HEK293T (cell line): ENCODE measurements around the gene QSOX1.
"Not testable (repeated sequence)": the region's sequence is repeated elsewhere in the genome, so short reads cannot be mapped to it uniquely, and the experiment has no call there.

Experiments
- CTCF ChIA-PET: fragments of 350-600 bp; formaldehyde crosslinking; extraction: SDS; loops from one replicate; lab custom pipeline; 2021; ENCODE audit warnings: antibody characterized with exemption, inconsistent platforms; lab: Yijun Ruan, JAX
- POLR2A ChIA-PET: fragments of 350-600 bp; formaldehyde crosslinking; extraction: SDS; loops from one replicate; lab custom pipeline; 2020; ENCODE audit warnings: antibody characterized with exemption, inconsistent platforms; lab: Yijun Ruan, JAX
- DNase-seq: peaks from one replicate; pipeline ENCODE4 v3.0.0; 2012; ENCODE audit warnings: mixed read lengths; ENCODE audit errors: extremely low spot score
- ARNT ChIP-seq: fragments of 450-650 bp; IDR thresholded peaks from 2 replicates; pipeline ENCODE4 v1.6.1; 2017; ENCODE audit warnings: mild to moderate bottlenecking
- BHLHE40 ChIP-seq: fragments of 450-650 bp; IDR thresholded peaks from 2 replicates; pipeline ENCODE4 v1.6.1; 2016; ENCODE audit warnings: mild to moderate bottlenecking, moderate library complexity, borderline replicate concordance
- CTBP1 ChIP-seq: fragments of 450-650 bp; IDR thresholded peaks from 2 replicates; pipeline ENCODE4 v1.6.1; 2016; ENCODE audit warnings: borderline replicate concordance
- ELF4 ChIP-seq: fragments of 450-650 bp; IDR thresholded peaks from 2 replicates; pipeline ENCODE4 v1.6.1; 2017; ENCODE audit warnings: antibody characterized with exemption
- FOXA1 ChIP-seq: fragments of 450-650 bp; IDR thresholded peaks from 2 replicates; pipeline ENCODE4 v1.6.1; 2016; ENCODE audit warnings: mild to moderate bottlenecking
- FOXK2 ChIP-seq: fragments of 450-650 bp; IDR thresholded peaks from 2 replicates; pipeline ENCODE4 v1.6.1; 2016; ENCODE audit warnings: mild to moderate bottlenecking
- FOXM1 ChIP-seq: fragments of 450-650 bp; IDR thresholded peaks from 2 replicates; pipeline ENCODE4 v1.6.1; 2017; ENCODE audit warnings: mild to moderate bottlenecking, borderline replicate concordance
- HDGF ChIP-seq: fragments of 450-650 bp; IDR thresholded peaks from 2 replicates; pipeline ENCODE4 v1.6.1; 2017; ENCODE audit warnings: antibody characterized with exemption, borderline replicate concordance
- L3MBTL2 ChIP-seq: fragments of 450-650 bp; conservative IDR thresholded peaks from 2 replicates; pipeline ENCODE4 v1.6.1; 2016; ENCODE audit warnings: mild to moderate bottlenecking
- LEF1 ChIP-seq: fragments of 450-650 bp; IDR thresholded peaks from 2 replicates; pipeline ENCODE4 v1.6.1; 2017; ENCODE audit warnings: mild to moderate bottlenecking, borderline replicate concordance
- NFRKB ChIP-seq: fragments of 450-650 bp; IDR thresholded peaks from 2 replicates; pipeline ENCODE4 v1.6.1; 2016; ENCODE audit warnings: mild to moderate bottlenecking, moderate library complexity
- PKNOX1 ChIP-seq: fragments of 450-650 bp; IDR thresholded peaks from 2 replicates; pipeline ENCODE4 v1.6.1; 2016
- SP1 ChIP-seq: fragments of 450-650 bp; IDR thresholded peaks from 2 replicates; pipeline ENCODE4 v1.6.1; 2017
- SUZ12 ChIP-seq: fragments of 450-650 bp; IDR thresholded peaks from 2 replicates; pipeline ENCODE4 v1.6.1; 2016; ENCODE audit warnings: mild to moderate bottlenecking
- TARDBP ChIP-seq: fragments of 450-650 bp; IDR thresholded peaks from 2 replicates; pipeline ENCODE4 v1.6.1; 2016
- ZNF384 ChIP-seq: fragments of 450-650 bp; IDR thresholded peaks from 2 replicates; pipeline ENCODE4 v1.6.1; 2016

The QSOX1 gene

GRCh38 chr1:180197231-180197630, 42.6 kb downstream of the QSOX1 start:
- no peak for DNase-seq
- ChIA-PET POLR2A (no interaction called here), CTCF (interaction anchor here (0.9 to 3.2 kb wide), 3 partner anchors 9 to 387 kb away, joined by 3 to 11 read pairs (median 4); no protein-coding TSS in a partner anchor)
- no peak for TF ChIP-seq HDGF
- TF ChIP-seq ELF4 = no peak

GRCh38 chr1:180198196-180198595, 43.5 kb downstream of the QSOX1 start:
- TF ChIP-seq FOXK2 (no peak), NFRKB (no peak)
- CTCF ChIA-PET = interaction anchor here (1.3 to 3.2 kb wide), 2 partner anchors 10 to 33 kb away, joined by 4 to 11 read pairs; no protein-coding TSS in a partner anchor
- no peak for DNase-seq
- POLR2A ChIA-PET = no interaction called here

GRCh38 chr1:180198611-180199010, 43.9 kb downstream of the QSOX1 start:
- CTCF ChIA-PET = interaction anchor here (3.2 kb wide), 1 partner anchor 10 kb away, joined by 11 read pairs; no protein-coding TSS in a partner anchor
- no peak for TF ChIP-seq ELF4
- TF ChIP-seq LEF1 = no peak
- no peak for TF ChIP-seq NFRKB
- no peak for TF ChIP-seq ARNT
- no peak for TF ChIP-seq L3MBTL2
- TF ChIP-seq BHLHE40 = no peak
- TF ChIP-seq ZNF384 = no peak
- TF ChIP-seq FOXA1 = no peak
- no peak for TF ChIP-seq SUZ12
- DNase-seq = no peak
- POLR2A ChIA-PET = no interaction called here

GRCh38 chr1:180199018-180199417, 44.3 kb downstream of the QSOX1 start:
- ChIA-PET POLR2A (no interaction called here), CTCF (interaction anchor here (3.2 kb wide), 1 partner anchor 11 kb away, joined by 11 read pairs; no protein-coding TSS in a partner anchor)
- TF ChIP-seq FOXK2 (no peak), SP1 (no peak), BHLHE40 (no peak), FOXA1 (no peak), LEF1 (no peak), ELF4 (no peak), PKNOX1 (no peak), SUZ12 (no peak), TARDBP (no peak), HDGF (no peak), FOXM1 (no peak), L3MBTL2 (no peak), CTBP1 (no peak), ARNT (no peak), ZNF384 (no peak), NFRKB (no peak)
- DNase-seq = no peak

GRCh38 chr1:180201451-180202200, 47.0 kb downstream of the QSOX1 start:
- DNase-seq = no peak
- POLR2A ChIA-PET = no interaction called here
- CTCF ChIA-PET = interaction anchor here (1.0 to 1.3 kb wide), 2 partner anchors 13 to 21 kb away, joined by 3 to 4 read pairs; no protein-coding TSS in a partner anchor
- no peak for TF ChIP-seq SP1
- TF ChIP-seq FOXA1 = no peak
- TF ChIP-seq ZNF384 = no peak
- TF ChIP-seq FOXK2 = no peak
- TF ChIP-seq PKNOX1 = no peak
- TF ChIP-seq HDGF = no peak
- TF ChIP-seq FOXM1 = no peak

GRCh38 chr1:180202588-180202987, 47.9 kb downstream of the QSOX1 start:
- CTCF ChIA-PET = interaction anchor here (0.7 kb wide), 1 partner anchor 29 kb away, joined by 3 read pairs; no protein-coding TSS in a partner anchor

GRCh38 chr1:180204231-180204630, 49.6 kb downstream of the QSOX1 start:
- DNase-seq = no peak
- ChIA-PET CTCF (interaction anchor here (1.0 kb wide), 1 partner anchor 49 kb away, joined by 3 read pairs; no protein-coding TSS in a partner anchor), POLR2A (no interaction called here)
- TF ChIP-seq CTBP1 (no peak), FOXM1 (no peak), ZNF384 (no peak), HDGF (no peak)

More at GRCh38 chr1:180202588-180202987, 47.9 kb downstream of the QSOX1 start:
- DNase-seq, POLR2A ChIA-PET: not testable (repeated sequence)
